Astrocyte of the spinal cord (primary cell): Measurements from ENCODE around the gene SLC8A1.

Experiments
- DNase-seq: peaks from one replicate; pipeline ENCODE4 v3.0.0; 2011; ENCODE audit warnings: low read depth, low spot score
- H3K4me3 ChIP-seq: 2 replicates; pipeline ENCODE4 v1.5.1; 2011; ENCODE audit warnings: low read depth, mild to moderate bottlenecking, low read length, moderate library complexity
- in situ Hi-C: cut with HindIII; loops from 2 replicates; pipeline ENCODE4 v1.10.0; 2017; ENCODE audit warnings: low sequenced_read_pairs
- TF ChIP-seq, protein P1 (sequence below): IDR thresholded peaks from 2 replicates; pipeline ENCODE4 v1.5.1; 2012; ENCODE audit warnings: low read depth, mild to moderate bottlenecking, low read length, inconsistent platforms

SLC8A1 gene

DNA sequence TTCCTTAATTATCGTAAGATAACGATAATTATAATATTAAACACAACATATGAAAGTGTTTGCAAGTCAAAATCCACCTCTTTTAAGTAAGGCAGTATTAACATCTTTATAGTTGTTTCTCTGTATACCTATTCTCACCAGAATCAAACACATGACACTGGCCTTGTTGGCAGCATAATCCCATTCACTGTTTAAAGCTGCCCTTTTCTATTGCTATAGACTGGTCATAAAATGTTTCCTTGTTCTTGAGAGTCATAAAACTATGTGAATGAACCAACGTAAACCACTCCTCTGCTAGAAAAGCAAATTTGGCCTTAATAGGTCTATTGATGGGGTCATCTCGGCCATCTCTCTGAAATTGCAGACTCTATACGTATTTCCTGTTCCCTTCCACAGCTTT lies 293.1 kb downstream of the SLC8A1 start:
- in situ Hi-C loops: no loop called here
- no peak overlapping the region for H3K4me3 ChIP-seq
- TF ChIP-seq, protein P1, sequence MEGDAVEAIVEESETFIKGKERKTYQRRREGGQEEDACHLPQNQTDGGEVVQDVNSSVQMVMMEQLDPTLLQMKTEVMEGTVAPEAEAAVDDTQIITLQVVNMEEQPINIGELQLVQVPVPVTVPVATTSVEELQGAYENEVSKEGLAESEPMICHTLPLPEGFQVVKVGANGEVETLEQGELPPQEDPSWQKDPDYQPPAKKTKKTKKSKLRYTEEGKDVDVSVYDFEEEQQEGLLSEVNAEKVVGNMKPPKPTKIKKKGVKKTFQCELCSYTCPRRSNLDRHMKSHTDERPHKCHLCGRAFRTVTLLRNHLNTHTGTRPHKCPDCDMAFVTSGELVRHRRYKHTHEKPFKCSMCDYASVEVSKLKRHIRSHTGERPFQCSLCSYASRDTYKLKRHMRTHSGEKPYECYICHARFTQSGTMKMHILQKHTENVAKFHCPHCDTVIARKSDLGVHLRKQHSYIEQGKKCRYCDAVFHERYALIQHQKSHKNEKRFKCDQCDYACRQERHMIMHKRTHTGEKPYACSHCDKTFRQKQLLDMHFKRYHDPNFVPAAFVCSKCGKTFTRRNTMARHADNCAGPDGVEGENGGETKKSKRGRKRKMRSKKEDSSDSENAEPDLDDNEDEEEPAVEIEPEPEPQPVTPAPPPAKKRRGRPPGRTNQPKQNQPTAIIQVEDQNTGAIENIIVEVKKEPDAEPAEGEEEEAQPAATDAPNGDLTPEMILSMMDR: no peak
- DNase-seq: no peak

DNA sequence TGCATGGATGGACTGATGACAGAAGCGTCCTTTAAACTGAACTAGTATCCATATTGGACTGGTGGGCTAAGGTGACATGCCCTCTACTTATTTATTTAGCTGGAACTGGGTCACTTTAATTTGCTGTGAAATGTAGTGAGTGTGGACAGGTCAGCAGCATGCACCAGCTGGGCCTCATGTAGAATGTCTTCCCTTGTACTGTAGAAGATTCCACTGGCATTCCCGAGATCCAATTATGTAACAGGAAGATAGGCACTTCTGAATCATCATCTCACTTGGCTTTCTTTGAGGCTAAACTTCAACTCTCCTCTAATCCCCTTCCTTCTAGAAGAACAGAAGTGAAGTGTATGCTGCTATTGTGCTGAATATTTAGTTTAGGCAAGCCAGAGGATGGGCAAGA lies 296.2 kb downstream of the SLC8A1 start:
- no peak overlapping the region for H3K4me3 ChIP-seq
- DNase-seq: no peak
- TF ChIP-seq, protein P1: no peak
- in situ Hi-C loops: no loop called here

DNA sequence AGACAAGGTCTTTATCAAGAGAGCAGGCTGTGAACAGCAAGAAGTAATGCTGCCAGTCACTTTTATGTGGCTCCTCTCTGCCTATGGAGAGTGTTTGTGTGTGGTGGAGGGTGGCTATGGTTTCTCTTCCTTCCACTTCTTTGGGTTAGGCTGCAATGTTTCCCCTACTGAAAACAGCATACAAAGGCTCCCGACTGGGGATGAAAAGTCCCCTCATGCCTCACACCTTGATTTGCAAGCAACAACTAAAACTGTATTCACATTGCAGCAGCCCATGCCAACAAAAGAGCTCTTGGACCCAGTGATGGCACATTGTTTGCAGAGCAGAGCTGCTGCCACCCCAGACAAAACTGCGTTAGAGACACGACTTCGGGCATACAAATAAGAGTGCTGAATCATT lies 301.6 kb downstream of the SLC8A1 start:
- no peak for DNase-seq
- no peak overlapping the region for H3K4me3 ChIP-seq
- in situ Hi-C loops: no loop called here
- TF ChIP-seq, protein P1: no peak

DNA sequence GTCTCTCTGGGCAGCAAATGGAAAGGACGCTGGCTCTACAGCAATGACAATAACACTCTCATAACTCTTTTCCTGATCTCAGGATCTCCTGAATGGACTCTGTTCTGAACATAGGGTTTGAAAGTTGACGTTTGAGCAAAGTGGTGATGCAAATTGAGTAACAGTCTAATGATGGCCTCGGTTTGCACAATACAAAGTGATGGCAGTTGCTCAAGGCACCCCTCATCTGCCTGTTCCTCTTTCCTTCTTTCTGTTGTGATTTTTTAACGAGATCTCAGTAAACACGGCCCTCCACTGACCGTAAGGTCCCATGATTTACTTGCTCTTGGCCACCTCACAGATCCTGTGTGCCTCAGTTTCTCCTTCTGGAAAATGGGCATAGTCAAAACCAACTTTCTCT lies 303.6 kb downstream of the SLC8A1 start:
- TF ChIP-seq, protein P1: no peak
- H3K4me3 ChIP-seq: no peak overlapping the region
- in situ Hi-C loops: no loop called here
- no peak for DNase-seq

DNA sequence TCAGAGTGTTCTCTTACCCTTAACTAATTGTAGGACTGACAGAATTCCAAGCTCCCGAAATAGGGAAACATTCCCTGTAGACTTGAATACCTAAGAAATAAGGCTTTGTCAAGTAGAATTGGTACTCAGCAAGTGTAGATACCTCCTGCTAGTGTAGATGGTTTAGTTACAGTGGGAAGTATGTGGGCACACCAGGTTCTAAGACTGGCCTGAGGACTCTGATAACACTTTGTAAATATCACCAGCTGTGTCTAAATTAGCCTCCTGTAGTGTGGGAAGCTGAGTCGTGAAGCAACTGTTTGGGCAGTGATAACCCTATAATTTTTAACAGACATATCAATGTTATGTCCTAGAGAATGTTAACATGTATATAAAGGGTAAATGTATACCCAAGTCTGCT lies 304.5 kb downstream of the SLC8A1 start:
- in situ Hi-C loops: no loop called here
- no peak overlapping the region for H3K4me3 ChIP-seq
- TF ChIP-seq, protein P1: no peak
- DNase-seq: no peak

DNA sequence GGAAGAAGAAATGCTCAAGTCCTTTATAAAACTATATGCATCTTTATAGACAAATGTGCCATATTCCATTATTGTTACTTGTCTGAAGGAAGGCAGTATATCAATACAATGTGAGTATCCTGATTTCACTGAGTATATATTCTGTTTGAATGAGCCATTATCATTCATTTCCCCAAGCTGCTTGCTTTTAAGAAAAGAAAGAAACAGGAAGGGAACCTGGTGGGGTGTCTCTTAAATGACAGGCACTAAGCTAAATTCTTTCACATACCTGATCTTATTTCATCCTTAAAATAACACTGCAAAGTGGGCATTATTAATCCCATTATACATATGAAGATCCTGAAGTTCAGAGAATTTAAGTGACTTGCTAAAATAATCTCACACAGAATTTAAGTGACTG lies 307.9 kb downstream of the SLC8A1 start:
- no peak overlapping the region for H3K4me3 ChIP-seq
- DNase-seq: no peak
- in situ Hi-C loops: no loop called here
- TF ChIP-seq, protein P1: no peak

DNA sequence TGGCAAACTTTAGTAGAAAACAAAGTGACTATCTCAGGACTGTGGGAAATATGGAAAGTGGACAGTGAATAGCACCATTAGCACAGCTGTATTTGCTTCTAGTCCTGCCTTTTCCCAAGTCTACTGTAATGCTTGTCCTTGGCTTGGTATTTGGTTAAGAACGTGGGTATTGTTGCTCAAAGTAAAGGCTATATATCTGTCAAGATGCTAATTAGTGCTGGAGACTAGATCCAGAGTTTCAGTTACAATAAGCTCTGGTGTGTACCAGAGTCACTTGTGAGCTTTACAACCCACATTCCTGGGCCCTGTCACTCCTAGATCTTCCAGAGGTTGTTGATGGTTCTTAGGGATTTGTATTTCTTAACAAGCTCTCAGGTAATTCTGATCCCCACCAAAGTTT lies 313.6 kb downstream of the SLC8A1 start:
- H3K4me3 ChIP-seq: no peak overlapping the region
- in situ Hi-C loops: no loop called here
- TF ChIP-seq, protein P1: no peak
- DNase-seq: no peak
